NCI-H2029 (cell line): Measurements from ENCODE around the gene WFDC1.

Experiments used
- DNase-seq: peaks from one replicate; lab custom pipeline; 2025; lab: John Stamatoyannopoulos, UW

Gene WFDC1

DNA sequence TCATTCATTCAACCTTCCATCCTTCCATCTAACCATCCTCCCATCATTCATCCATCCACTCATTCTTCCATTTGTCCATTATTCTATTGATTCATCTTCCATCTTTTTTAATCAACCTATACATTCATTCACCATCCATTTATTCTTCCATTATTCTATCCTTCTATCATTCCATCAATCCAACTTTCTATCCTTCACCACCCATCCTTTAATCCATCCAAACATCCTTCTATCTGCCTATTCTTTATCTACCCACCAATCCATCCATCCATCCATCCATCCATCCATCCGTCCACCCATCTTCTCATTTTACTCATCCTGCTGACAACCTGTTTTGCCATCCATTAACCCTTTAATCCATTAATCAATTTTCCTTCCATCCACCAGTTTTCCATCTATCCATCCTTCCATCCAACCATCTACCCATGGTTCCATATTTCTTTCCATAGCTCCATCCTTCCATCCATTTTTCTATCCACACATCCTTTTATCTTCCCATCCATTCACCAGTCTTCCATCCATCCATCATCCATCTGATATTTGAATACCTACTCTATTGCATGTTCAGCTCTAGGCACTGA, 21.8 kb upstream of the WFDC1 start:
- no peak for DNase-seq

GRCh38 chr16:84274515-84274914, 20.2 kb upstream of the WFDC1 start:
- no peak for DNase-seq

- DNase-seq = no peak
Measured at GRCh38 chr16:84275585-84276151, 19.0 kb upstream of the WFDC1 start.

- DNase-seq = no peak
Measured at GRCh38 chr16:84277244-84277823, 17.3 kb upstream of the WFDC1 start.

- no peak for DNase-seq
Measured at GRCh38 chr16:84278333-84278732, 16.3 kb upstream of the WFDC1 start.

GRCh38 chr16:84278968-84279367, 15.7 kb upstream of the WFDC1 start:
- DNase-seq = no peak

- DNase-seq = no peak
Measured at GRCh38 chr16:84279881-84280280, 14.8 kb upstream of the WFDC1 start.

DNA sequence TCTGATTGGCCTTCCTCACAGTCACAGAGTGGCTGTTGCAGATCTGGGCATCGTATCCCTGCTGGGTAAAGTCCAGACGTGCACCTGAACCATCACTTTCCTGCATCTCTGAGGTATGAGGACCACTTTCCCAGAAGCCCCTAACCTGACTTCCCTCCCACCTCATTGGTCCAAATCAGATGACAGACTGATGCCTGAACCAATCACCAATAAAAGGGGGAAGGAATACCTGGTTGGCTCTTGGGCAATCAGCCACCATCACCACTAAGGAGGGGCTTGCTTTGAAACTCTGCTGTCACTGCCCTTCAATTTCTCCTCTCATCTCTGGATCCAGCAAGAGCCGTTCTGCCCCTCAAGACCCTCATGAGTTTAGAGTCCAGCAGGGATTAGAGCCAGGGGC, 13.6 kb upstream of the WFDC1 start:
- no peak for DNase-seq

DNA sequence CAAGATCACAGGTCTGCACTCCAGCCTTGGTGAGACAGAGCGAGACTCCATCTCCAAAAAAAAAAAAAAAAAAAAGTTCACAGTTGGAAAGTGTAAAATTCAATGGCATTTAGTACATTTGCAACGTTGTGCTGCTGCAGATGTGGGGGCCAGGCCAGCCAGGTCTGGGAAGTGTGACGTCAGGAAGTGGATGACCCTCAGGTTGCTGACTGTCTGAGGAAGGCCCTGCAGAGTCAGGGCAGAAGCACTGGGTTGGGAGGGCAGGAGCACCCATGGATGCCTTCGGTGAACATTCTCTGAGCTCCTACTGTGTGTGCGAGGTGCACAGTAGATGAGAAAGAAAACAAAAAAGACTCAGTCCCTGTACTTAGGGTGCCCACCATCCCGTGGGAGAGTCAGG, 12.1 kb upstream of the WFDC1 start:
- no peak for DNase-seq

- no peak for DNase-seq
Measured at GRCh38 chr16:84283314-84284153, 11.1 kb upstream of the WFDC1 start.

- no peak for DNase-seq
Measured at GRCh38 chr16:84284154-84284722, 10.4 kb upstream of the WFDC1 start.

- DNase-seq = no peak
Measured at GRCh38 chr16:84286578-84287240, 8.0 kb upstream of the WFDC1 start.

- no peak for DNase-seq
Measured at GRCh38 chr16:84288902-84289301, 5.8 kb upstream of the WFDC1 start.

- no peak for DNase-seq
Measured at GRCh38 chr16:84291226-84291625, 3.5 kb upstream of the WFDC1 start.

DNA sequence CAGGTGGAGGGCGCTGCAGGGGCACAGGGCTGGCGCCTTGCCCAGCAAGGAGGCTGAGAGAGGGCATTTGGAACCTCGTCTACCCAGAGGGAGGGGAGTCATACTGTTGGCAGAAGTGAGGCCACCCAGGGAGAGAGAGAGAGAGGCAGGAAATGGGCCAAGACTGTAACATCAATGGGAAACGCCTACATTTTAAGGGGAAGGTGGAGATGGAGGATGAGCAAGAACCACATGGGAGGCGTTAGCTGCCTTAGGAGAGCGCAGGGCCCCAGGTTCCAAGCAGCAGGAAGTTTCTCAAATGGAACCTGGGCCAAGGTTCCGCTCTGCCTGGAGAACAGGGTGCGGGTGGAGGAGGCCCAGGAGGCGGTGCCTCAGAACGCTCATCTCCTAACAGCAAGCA, 2.7 kb upstream of the WFDC1 start:
- no peak for DNase-seq

GRCh38 chr16:84293406-84293805, 1.3 kb upstream of the WFDC1 start:
- DNase-seq = no peak

- no peak for DNase-seq
Measured at GRCh38 chr16:84294117-84294516, 561 bp upstream of the WFDC1 start.

GRCh38 chr16:84295203-84295860, 654 bp downstream of the WFDC1 start:
- DNase-seq = no peak

DNA sequence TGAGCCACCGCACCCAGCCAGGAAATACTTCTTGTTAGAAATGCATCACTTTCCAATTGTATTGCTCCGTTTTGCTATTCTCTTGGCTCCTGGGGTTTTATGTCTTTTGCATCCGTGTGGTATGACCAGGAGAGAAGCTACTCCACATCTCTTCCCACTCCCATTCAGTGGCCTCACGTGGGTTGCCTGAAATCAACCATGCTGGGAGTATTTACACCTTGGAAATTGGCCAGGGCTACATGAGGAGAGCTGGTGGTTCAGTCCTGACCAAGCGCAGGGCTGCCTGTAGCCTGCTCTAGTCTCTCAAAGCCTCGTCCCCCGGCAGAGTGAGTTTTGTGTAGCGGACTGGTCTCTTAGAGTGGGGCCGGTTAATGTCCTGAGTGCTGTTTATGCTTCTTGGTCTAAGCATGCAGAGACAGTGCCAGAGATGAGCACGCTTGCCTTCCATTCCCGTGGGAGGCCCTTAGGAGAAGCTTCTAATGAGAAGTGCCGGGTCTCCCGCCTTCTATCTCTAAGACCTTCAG, 3.8 kb downstream of the WFDC1 start:
- no peak for DNase-seq

- no peak for DNase-seq
Measured at GRCh38 chr16:84299734-84300440, 5.2 kb downstream of the WFDC1 start.
